ENCODE measurements around the gene HAND2.

GRCh38 chr4:173538148-173538908 is 8.3 kb upstream of the HAND2 start:
- TF ChIP-seq CTCF (IDR thresholded peaks at IDR 0.05) (no peak), POLR2A (IDR thresholded peaks at IDR 0.05) (no peak)
